ENCODE measurements around the gene IL34.
A peak's percentile ranks its signal among the peaks of the same experiment; 100 is the strongest.
"Not testable (repeated sequence)": the region's sequence is repeated elsewhere in the genome, so short reads cannot be mapped to it uniquely, and the experiment has no call there.

The IL34 gene

DNA sequence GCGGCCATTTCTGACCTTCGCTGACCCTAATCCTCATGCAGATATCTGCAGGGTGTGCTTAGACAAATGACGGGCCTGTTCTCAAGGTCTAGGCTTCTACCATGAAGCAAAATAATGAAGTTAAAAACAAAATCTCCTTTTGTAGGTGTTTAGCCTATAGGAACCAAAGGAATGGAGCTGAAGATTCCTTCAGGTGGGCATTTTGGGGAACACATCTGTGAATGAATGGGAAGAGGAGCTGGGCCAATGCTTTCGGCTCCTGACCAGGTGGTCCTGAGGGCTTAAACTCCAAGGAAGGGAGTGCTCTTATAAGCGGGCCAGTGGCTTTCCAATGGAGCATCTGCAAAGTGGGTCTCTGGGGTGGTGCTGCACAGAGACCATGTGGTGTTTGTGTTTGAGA, 14.1 kb upstream of the IL34 start:
- DNase-seq, result no peak

DNA sequence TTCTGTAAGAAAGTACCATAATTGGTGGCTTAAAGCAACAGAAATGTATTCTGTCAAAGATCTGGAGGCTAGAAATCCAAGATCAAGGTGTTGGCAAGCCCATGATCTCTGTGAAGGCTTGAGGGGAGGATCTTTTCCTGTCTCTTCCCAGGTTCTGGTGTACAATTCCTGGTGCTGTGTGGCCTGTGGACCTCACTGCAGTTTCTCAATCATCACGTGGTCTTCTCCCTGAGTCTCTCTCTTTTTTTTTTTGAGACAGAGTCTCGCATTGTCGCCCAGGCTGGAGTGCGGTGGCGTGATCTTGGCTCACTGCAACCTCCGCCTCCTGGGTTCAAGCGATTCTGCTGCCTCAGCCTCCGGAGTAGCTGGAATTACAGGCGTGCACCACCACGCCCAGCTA, 12.7 kb upstream of the IL34 start:
- DNase-seq, result not testable (repeated sequence)

DNA sequence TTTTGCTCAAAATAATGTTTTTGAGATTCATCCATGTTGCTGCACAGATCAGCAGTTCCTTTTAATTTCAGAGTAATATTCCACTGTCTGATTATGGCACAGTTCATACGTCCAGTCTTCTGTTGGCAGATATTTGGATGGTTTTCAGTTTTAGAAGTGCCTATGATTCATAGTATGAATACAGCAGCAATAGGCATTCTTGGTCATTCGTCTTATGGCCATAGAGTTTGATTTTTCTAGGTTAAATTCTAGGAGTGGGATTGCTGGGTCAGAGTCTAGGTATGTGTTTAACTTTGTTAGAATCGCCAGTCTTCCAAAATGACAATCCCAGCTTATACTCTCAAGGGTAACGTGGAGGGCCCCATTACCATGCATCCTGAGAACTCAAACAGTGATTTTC, 11.5 kb upstream of the IL34 start:
- DNase-seq, result no peak

- no peak for DNase-seq
Observed at GRCh38 chr16:70635336-70636016, 10.9 kb upstream of the IL34 start.

DNA sequence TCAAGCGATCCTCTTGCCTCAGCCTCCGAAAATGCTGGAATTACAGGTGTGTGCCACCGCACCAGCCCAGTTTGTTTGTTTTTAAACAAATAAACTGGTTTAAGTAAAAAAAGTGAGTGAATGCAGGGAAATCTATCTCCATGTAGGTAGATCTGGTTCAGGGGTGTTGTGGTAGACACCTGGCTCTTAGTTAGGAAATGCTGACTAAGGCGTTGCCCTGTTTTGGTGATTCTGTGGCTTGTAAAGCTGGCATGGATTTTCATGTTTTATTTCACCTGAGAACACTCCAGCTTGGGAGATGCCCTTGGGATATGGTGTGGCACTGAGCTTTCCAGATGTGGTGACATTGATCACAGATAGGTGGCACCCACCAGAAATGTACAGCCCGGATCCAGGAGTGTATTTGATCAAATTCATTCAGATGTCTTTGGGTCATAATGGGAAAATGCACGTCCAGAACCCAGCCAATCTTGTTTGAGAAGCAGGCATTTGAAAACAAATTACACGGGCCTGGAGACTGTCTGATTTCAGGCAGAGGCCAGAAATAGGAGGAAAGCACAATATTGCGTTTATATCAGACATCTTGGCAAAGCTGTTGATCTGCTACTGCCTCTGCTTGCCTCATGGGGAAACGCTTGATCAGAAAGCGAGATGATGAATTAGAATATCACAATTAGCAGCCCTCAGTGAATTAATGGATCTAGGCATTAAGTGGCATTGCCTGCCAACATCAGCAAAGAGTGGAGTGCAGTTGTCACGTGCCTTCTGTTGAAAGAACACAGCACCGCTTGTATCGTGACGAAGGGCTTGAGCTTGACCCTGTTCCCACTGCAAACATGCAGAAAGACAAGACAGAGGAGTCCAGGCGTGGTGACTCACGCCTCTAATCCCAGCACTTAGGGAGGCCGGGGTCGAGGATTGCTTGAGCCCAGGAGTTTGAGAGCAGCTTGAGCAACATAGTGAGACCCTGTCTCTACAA, 7.3 kb upstream of the IL34 start:
- no peak for DNase-seq

DNA sequence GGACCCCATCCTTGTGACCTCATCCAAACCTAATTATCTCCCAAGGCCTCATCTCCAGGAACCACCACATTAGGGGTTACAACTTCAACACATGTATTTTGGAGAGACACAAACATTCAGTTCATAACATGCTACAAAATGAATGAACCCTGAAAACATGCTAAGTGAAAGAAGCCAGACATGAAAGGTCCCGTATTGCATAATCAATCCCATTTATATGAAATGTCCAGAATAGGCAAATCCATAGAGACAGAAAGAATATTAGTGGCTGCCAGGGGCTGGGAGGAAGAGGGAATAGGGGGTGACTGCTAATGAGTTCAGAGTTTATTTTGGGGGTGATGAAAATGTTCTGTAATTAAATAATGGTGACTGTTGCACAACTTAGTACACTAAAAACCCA, 3.7 kb upstream of the IL34 start:
- DNase-seq, result no peak

GRCh38 chr16:70643264-70643663, 3.1 kb upstream of the IL34 start:
- not testable (repeated sequence) for DNase-seq

GRCh38 chr16:70644763-70645597, 1.4 kb upstream of the IL34 start:
- no peak for DNase-seq

DNA sequence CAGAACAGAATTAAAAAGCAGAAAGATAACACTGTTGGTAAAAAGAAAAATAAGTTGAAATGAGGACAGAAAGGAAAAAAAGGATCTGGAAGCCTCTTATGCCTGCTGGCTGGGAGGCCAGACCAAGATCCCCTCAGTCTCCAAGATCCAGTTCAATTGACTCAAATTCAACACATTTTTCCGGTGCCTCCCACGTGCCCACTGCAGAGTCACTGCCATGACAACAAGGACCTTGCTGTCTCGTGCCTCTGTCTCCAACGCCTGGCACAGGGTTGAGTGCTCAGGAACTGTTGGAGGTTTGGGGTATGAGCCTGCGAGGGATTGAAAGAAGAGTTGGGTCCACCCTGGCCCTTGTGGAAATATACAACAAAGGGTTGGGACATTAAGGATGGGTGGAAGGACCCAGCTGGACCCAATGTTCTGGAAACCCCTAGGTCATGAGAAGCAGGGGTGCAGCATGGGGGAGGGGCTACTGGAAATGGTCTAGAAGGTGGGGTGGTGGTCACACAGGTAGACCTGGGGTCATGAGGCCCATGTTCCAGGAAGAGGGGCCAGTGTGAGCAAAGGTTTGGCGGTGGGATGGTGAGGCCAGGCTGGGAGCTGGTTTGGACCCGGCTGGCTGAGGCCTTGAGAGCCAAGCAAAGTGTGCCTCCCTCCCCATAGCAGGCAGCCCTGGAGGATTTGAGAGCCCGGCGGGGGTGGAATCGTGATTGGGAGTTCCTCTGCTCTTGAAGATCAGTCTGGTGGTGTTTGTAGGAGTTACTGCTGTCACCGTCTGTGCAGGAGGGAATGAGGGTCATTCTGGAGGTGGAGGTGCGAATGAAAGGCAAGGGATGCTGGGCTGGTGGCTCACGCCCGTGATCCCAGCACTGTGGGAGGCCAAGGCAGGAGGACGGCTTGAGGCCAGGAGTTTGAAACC, 1.3 kb downstream of the IL34 start:
- DNase-seq, result no peak

DNA sequence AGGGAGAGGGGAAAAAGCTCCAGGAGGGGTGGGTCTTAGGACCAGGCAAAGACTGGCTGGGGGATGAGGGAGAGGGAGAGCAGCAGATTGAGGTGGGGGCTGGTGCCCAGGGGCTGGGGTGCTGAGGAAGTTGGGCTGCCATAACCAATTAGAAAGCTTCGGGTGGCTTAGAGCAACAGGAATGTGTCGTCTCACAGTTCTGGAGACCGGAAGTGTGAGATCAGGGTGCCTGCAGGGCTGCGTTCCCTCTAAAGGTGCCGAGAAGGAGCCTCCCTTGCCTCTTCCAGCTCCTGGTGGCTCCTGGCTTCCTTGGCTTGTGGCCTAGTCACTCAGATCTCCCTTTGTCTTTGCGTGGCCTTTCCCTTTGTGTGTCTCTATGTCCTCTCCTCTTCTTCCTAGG, 2.2 kb downstream of the IL34 start:
- no peak for DNase-seq

DNA sequence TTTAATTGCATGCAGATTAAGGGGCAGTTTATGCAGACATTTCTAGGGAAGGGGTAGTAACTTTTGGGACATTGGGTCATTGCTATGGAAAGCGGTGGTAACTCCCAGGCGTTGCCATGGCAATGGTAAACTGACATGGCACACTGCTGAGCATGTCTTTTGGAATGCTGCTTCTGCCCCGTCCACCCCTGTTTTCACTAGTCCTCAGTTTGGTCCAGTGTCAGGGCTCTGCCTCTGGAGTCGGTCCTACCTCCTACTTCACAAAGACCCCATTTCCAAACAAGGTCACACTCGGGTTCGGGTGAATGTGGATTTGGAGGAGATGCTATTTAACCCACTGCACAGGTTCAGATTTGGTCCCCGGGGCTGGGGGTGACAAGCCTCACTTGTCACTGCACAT, 2.9 kb downstream of the IL34 start:
- no peak for DNase-seq

- DNase-seq, result no peak
Observed at GRCh38 chr16:70650216-70650615, 3.9 kb downstream of the IL34 start.

- DNase-seq, result no peak
Observed at GRCh38 chr16:70651524-70651923, 5.2 kb downstream of the IL34 start.

DNA sequence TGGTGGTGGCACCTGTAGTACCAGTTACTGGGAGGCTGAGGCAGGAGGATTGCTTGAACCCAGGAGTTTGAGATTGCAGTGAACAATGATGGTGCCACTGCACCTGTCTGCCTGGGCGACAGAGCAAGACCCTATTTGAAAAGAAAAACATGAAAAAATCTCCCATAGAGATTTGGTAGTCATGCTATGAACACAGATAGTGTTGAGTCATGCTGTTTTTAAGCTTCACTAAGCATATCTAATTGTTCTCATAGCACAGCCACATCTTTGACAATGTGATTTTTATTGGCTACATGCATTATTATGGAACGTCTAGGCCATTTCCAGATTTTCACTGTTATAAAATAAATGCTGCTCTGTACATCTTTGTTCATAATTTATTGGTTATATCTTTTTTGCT, 6.0 kb downstream of the IL34 start:
- no peak for DNase-seq

- DNase-seq, result no peak
Observed at GRCh38 chr16:70653406-70653805, 7.0 kb downstream of the IL34 start.

- DNase-seq, result peak; percentile 93 to 95
Observed at GRCh38 chr16:70653809-70654771, 7.7 kb downstream of the IL34 start.

DNA sequence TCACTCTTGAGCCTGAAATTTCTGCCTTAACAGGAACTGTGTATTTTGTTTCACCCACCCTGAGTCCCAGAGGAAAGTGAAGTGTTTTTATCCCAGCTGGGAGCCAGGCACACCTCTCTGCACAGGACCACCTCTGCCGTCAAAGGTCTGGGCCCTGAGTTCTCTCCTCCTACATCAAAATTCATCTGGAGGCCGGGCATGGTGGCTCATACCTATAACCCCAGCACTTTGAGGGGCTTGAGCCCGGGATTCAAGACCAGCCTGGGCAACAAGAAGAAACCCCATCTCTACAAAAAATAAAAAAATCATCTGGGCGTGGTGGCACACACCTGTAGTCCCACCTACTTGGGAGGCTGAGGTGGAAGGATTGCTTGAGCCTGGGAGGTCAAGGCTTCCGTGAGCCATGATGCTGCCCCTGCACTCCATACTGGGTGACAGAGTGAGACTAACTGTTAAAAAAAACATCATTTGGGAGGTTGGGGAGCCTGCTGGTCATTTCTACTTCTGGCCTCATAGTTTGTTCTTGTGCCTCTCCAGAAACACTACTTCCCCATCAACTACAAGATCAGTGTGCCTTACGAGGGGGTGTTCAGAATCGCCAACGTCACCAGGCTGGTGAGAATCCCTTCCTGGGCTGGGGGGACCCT, 9.8 kb downstream of the IL34 start:
- no peak for DNase-seq

DNA sequence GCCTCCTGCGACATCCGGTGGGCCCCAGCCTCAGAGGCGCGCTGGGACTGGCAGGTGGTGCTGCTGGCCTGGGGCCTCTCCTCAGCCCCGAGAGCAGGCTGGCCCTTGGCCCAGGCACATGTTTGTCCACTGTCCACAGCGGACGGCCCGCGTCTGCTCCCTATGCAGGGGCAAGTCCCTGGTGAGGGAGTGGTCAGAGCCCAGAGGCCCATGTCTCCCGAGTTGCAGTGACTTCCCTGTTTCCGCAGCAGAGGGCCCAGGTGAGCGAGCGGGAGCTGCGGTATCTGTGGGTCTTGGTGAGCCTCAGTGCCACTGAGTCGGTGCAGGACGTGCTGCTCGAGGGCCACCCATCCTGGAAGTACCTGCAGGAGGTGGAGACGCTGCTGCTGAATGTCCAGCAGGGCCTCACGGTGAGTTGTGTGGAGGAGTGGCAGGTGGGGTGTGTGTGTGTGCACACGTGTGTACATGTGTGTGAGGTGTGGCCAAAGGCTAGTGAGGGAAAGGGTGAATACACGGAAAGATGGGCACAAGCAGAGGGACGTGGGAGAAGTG, 10.4 kb downstream of the IL34 start:
- DNase-seq, result no peak

DNA sequence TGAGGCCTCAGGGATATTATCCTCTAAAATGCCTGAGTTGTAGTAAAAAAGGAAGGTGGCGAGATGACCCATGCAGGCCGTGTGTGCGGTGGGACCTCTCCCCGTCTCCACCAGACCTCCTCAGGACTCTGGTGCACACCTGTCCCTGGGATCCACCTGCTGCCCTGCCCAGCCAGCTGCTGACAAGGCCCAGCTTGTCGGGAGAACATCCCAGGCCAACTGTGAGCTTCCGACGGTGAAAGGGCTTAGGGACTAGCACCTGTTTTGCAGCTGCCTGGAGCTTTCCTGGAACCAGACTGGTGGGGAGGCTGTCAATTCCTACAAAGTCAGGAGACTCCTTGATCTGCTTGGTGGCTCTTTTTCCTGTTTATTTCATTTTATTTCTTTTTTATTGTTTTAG, 11.6 kb downstream of the IL34 start:
- DNase-seq, result no peak

GRCh38 chr16:70658921-70659320, 12.6 kb downstream of the IL34 start:
- no peak for DNase-seq
